CD4-positive, CD25-positive, alpha-beta regulatory T cell (primary cell): Measurements from ENCODE around the gene OR6P1. TPM values are rescaled to one million over a fixed set of nuclear protein-coding genes. Genes with fewer than 3 reads are reported as not detected.

Experiments
- ATAC-seq, 2 donors: fragments of 150-1000 bp; cut with Tn5 transposase; one replicate each; pipeline ENCODE4 v1.10.0; 2021; ENCODE audit warnings: low read depth in 2 of 2, moderate number of reproducible peaks in 2 of 2, moderate library complexity in 1 of 2
- DNase-seq, 3 donors: peaks; one replicate each; pipeline versions ENCODE4 v3.0.0 to v3.0.0-alpha.2; 2012 to 2022; ENCODE audit warnings: mixed read lengths in 1 of 3
- H3K27ac ChIP-seq: one replicate; pipeline ENCODE4 v1.7.0; 2013; ENCODE audit warnings: mild to moderate bottlenecking, low read length; ENCODE audit not compliant: insufficient read depth, poor library complexity, severe bottlenecking
- H3K27me3 ChIP-seq: one replicate; pipeline ENCODE4 v1.7.0; 2013; ENCODE audit warnings: low read length; ENCODE audit not compliant: control insufficient read depth, insufficient read depth
- H3K36me3 ChIP-seq: one replicate; pipeline ENCODE4 v1.7.0; 2013; ENCODE audit warnings: mild to moderate bottlenecking, low read length, moderate library complexity; ENCODE audit not compliant: control insufficient read depth, insufficient read depth
- H3K4me1 ChIP-seq: 2 replicates; pipeline ENCODE4 v1.7.0; 2013; ENCODE audit warnings: mild to moderate bottlenecking, low read length; ENCODE audit not compliant: insufficient read depth, control insufficient read depth, poor library complexity, severe bottlenecking
- H3K4me3 ChIP-seq: one replicate; pipeline ENCODE4 v1.7.0; 2013; ENCODE audit warnings: low read depth, mild to moderate bottlenecking, low read length, moderate library complexity
- H3K9me3 ChIP-seq, 2 experiments: 1 replicate in 1 of 2; 2 replicates in 1 of 2; pipeline ENCODE4 v1.7.0; 2013; ENCODE audit warnings: low read length in 2 of 2, mild to moderate bottlenecking in 1 of 2, moderate library complexity in 1 of 2; ENCODE audit not compliant: control insufficient read depth in 2 of 2
- H3K27ac Mint-ChIP-seq, 3 donors: one replicate each; pipeline ENCODE4 v1.8.0; 2020 to 2022; ENCODE audit warnings: mild to moderate bottlenecking in 3 of 3, mixed read lengths in 3 of 3, moderate library complexity in 2 of 3
- H3K27me3 Mint-ChIP-seq: one replicate; pipeline ENCODE4 v1.8.0; 2022; ENCODE audit warnings: mild to moderate bottlenecking, mixed read lengths
- H3K36me3 Mint-ChIP-seq: one replicate; pipeline ENCODE4 v1.8.0; 2020; ENCODE audit warnings: mixed read lengths
- H3K4me1 Mint-ChIP-seq, 4 donors: one replicate each; pipeline ENCODE4 v1.8.0; 2020 to 2022; ENCODE audit warnings: mixed read lengths in 4 of 4, mild to moderate bottlenecking in 1 of 4
- H3K4me3 Mint-ChIP-seq, 4 donors: one replicate each; pipeline ENCODE4 v1.8.0; 2020 to 2022; ENCODE audit warnings: mild to moderate bottlenecking in 4 of 4, mixed read lengths in 4 of 4, moderate library complexity in 3 of 4
- H3K9me3 Mint-ChIP-seq, 7 donors: one replicate each; pipeline ENCODE4 v1.8.0; 2020 to 2022; ENCODE audit warnings: mixed read lengths in 7 of 7, mild to moderate bottlenecking in 3 of 7, moderate library complexity in 2 of 7
- polyA plus RNA-seq, 4 donors: library from polyadenylated mRNA; unstranded; fragments of 300-500 nt; fragmentation: Illumina TruSeq; gene quantifications; one replicate each; pipeline ENCODE4 v1.2.3, GENCODE V29; 2021
- total RNA-seq: library from RNA; stranded (reverse); gene quantifications from one replicate; pipeline ENCODE4 v1.2.3, GENCODE V29; 2022

Gene OR6P1, protein sequence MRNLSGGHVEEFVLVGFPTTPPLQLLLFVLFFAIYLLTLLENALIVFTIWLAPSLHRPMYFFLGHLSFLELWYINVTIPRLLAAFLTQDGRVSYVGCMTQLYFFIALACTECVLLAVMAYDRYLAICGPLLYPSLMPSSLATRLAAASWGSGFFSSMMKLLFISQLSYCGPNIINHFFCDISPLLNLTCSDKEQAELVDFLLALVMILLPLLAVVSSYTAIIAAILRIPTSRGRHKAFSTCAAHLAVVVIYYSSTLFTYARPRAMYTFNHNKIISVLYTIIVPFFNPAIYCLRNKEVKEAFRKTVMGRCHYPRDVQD
- not detected for total RNA-seq
- not detected for polyA plus RNA-seq

DNA sequence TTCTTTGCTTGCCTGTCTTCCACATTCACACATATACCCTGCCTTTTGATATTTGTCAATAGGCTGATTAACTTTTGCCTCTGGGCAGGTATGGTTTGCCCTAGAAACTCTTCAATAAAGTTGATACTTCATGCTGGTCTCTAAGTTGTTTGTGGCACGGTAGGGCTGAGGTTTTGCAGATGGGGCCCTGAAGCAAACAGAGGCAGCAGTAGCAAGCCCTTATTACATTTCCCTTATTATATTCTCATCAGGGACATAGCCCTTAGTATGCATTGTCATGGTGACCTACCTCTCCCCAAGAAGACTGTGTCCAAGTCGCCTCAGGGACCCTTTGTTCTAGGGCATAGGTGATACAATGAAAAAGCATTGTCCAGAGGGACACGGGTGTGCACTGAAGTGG lies at the start of gene OR6P1:
Gene OR6P1 (minus strand): TSS at position 101 of the 400 bp plus-strand sequence. CDS start 6,976 bp downstream, outside the sequence.
- Mint-ChIP-seq H3K27me3 (peaks cover 6% of the 10 kb centered on the region), H3K4me1 (no peaks in the 10 kb centered on the region), H3K9me3 (peaks cover 0 to 5% (median 2%) of the 10 kb centered on the region in 7 donors), H3K4me3 (no peak within 1 kb of the TSS), H3K36me3 (no peaks in the 10 kb centered on the region), H3K27ac (no peak within 1 kb of the TSS)
- H3K27ac ChIP-seq, result no peak within 1 kb of the TSS
- DNase-seq (no peak), ATAC-seq (no peak)
- H3K27me3 ChIP-seq, result peaks cover 10% of the 10 kb centered on the region
- no peaks in the 10 kb centered on the region for H3K4me1 ChIP-seq
- no peaks in the 10 kb centered on the region for H3K36me3 ChIP-seq
- H3K9me3 ChIP-seq, result no peaks in the 10 kb centered on the region
- H3K4me3 ChIP-seq, result no peak within 1 kb of the TSS

DNA sequence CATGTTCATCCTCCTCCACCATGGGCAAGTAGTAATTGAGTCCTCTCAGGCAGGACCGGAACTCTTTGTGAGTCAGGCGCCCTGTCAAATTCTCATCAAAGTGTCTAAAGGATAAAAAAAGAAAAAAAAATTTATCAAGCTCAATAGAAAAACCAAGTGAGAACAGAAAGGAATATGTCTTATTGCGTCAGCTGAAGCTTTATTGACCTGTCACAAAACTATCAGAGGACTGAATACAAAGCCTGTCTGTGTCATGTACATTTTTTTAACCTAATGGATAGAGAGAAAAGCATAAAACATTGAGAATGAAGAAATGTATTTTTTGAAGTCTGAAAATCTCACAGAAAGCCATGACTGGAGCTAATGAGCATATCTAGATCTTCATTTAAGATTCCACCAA lies 43.4 kb upstream of the OR6P1 start:
- H3K9me3 ChIP-seq, result no peaks in the 10 kb centered on the region
- Mint-ChIP-seq H3K27ac (no peak overlapping the region), H3K36me3 (no peaks in the 10 kb centered on the region), H3K9me3 (no peaks in the 10 kb centered on the region), H3K27me3 (peaks cover 23% of the 10 kb centered on the region), H3K4me1 (peaks cover 0 to 2% (median 0%) of the 10 kb centered on the region in 4 donors), H3K4me3 (no peak overlapping the region)
- DNase-seq (no peak), ATAC-seq (no peak)
- no peaks in the 10 kb centered on the region for H3K36me3 ChIP-seq
- H3K4me1 ChIP-seq, result no peaks in the 10 kb centered on the region
- H3K4me3 ChIP-seq, result no peak overlapping the region
- peaks cover 5% of the 10 kb centered on the region for H3K27me3 ChIP-seq
- no peak overlapping the region for H3K27ac ChIP-seq

DNA sequence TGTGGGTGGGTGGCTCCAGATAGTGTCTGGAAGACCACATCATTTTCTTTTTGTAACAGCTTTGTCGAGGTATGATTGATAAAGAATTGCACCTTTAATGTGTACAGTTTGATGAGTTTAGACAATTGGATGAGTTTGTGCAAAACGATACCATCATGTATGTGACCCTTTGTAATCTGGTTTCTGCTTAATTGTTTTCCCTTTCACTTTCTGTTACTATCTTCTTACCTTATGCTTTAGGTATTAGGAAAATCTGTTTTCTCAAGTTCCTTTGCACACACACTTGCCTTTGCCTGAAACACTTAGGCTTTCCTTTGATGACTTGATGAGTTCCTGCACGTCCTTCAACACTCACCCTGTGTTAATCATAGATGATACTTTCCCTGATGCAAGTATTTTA lies 41.5 kb upstream of the OR6P1 start:
- Mint-ChIP-seq H3K36me3 (no peaks in the 10 kb centered on the region), H3K27me3 (peaks cover 18% of the 10 kb centered on the region), H3K27ac (peak overlapping the region in 1 of 3 donors; percentile 57), H3K4me1 (peaks cover 0 to 2% (median 0%) of the 10 kb centered on the region in 4 donors), H3K9me3 (no peaks in the 10 kb centered on the region), H3K4me3 (no peak overlapping the region)
- Histone ChIP-seq H3K36me3 (no peaks in the 10 kb centered on the region), H3K27me3 (peaks cover 2% of the 10 kb centered on the region), H3K9me3 (no peaks in the 10 kb centered on the region), H3K27ac (no peak overlapping the region), H3K4me1 (no peaks in the 10 kb centered on the region), H3K4me3 (no peak overlapping the region)
- ATAC-seq, result no peak
- DNase-seq, result no peak

DNA sequence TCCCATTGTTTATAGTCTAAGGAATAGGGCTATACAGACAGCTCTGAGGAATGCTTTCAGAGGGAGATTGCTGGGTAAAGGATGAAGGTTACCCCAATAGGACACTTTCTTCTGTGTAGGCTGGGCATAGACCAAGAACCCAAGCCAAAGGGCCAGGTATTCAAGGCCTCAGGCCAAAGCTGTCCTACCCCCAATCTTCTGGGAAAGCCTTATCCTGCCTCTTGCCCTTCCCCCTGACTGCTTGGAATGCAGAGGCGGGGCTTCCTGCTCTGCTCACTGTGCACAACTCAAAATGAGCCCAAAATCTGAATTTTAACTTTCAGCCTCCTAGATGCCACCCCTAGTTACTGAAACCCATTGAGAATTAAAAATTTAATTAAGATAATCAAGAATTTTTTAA lies 36.9 kb upstream of the OR6P1 start:
- no peak overlapping the region for H3K4me3 Mint-ChIP-seq
- H3K36me3 Mint-ChIP-seq, result no peaks in the 10 kb centered on the region
- no peak for ATAC-seq
- H3K4me1 Mint-ChIP-seq, result peaks cover 0 to 2% (median 0%) of the 10 kb centered on the region in 4 donors
- peaks cover 0 to 1% (median 0%) of the 10 kb centered on the region in 7 donors for H3K9me3 Mint-ChIP-seq
- H3K4me1 ChIP-seq, result no peaks in the 10 kb centered on the region
- no peaks in the 10 kb centered on the region for H3K36me3 ChIP-seq
- H3K4me3 ChIP-seq, result no peak overlapping the region
- peaks cover 9% of the 10 kb centered on the region for H3K27me3 Mint-ChIP-seq
- peaks cover 5% of the 10 kb centered on the region for H3K27me3 ChIP-seq
- no peaks in the 10 kb centered on the region for H3K9me3 ChIP-seq
- no peak overlapping the region for H3K27ac Mint-ChIP-seq
- DNase-seq, result no peak
- H3K27ac ChIP-seq, result no peak overlapping the region

DNA sequence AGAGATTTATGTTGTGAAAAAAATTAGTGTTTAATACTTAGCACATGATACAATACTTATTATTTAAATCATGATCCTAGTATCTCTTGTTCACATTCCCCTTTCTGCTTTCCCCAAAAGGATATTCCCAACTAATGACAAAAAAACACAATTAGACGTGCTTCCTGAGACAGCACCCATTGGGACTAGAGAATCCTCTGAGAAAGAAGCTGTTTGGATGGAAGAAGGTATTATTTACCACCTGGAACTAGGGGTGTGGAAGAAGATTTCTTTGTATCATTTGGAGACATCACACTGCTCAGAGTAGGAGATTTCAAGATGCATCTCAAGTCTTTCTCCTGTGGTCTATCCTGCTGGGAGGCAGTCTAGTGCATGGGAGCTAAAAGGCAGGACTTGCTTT lies 34.6 kb upstream of the OR6P1 start, which contains the start of gene OR10Z1:
Gene OR10Z1 (plus strand): TSS at position 301 of the 400 bp plus-strand sequence. CDS start 1,171 bp downstream, outside the sequence.
- Mint-ChIP-seq H3K27me3 (peaks cover 12% of the 10 kb centered on the region), H3K4me3 (no peak within 1 kb of the TSS), H3K4me1 (no peaks in the 10 kb centered on the region), H3K27ac (peak within 1 kb of the TSS in 1 of 3 donors; percentile 57), H3K9me3 (peaks cover 0 to 1% (median 0%) of the 10 kb centered on the region in 7 donors), H3K36me3 (no peaks in the 10 kb centered on the region)
- ATAC-seq (no peak), DNase-seq (no peak)
- no peak within 1 kb of the TSS for H3K4me3 ChIP-seq
- H3K27ac ChIP-seq, result no peak within 1 kb of the TSS
- H3K9me3 ChIP-seq, result no peaks in the 10 kb centered on the region
- H3K36me3 ChIP-seq, result no peaks in the 10 kb centered on the region
- H3K27me3 ChIP-seq, result peaks cover 5% of the 10 kb centered on the region
- H3K4me1 ChIP-seq, result no peaks in the 10 kb centered on the region

DNA sequence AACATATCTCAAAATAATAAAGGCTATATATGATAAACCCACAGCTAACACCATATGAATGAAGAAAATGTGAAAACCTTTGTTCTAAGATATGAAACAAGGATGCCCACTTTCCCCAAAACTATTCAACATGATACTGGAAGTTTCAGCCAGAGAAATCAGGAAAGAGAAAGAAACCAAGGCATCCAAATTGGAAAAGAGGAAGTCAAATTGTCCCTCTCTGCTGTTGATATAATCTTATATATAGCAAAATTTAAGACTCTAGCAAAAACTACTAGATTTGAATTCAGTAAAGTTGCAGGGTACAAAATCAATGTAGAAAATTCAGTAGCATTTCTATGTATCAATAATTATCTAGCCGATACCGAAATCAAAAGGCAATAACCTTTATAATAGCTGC lies 30.4 kb upstream of the OR6P1 start:
- Histone ChIP-seq H3K4me1 (no peaks in the 10 kb centered on the region), H3K36me3 (no peaks in the 10 kb centered on the region), H3K4me3 (no peak overlapping the region), H3K27me3 (peaks cover 11% of the 10 kb centered on the region), H3K27ac (no peak overlapping the region), H3K9me3 (peaks cover 21 to 28% of the 10 kb centered on the region in 2 experiments)
- Mint-ChIP-seq H3K27ac (no peak overlapping the region), H3K36me3 (no peaks in the 10 kb centered on the region), H3K4me3 (no peak overlapping the region), H3K4me1 (no peaks in the 10 kb centered on the region), H3K27me3 (peaks cover 5% of the 10 kb centered on the region), H3K9me3 (peaks cover 2 to 25% (median 6%) of the 10 kb centered on the region in 7 donors)
- DNase-seq (no peak), ATAC-seq (no peak)

DNA sequence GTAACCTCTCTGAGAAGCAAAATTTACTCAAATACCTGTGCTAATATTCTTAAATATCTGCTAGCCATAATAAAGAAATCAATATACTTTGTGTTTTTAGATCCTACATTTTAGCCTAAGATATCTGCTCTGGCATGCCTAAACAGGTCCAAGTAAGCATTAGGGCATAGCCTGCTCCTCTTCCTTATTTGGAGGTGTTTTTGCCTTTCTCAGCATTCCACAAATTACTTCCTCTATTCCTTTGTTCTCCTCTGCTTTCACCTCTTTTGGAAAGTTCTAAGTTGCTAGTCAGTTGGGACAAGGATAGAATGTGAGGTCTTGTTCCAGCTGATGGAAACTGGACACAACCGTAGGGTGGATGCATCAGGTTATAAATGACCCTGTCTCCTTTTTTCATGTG lies 16.6 kb upstream of the OR6P1 start:
- DNase-seq, result no peak
- no peak overlapping the region for H3K4me3 ChIP-seq
- peaks cover 0 to 7% (median 2%) of the 10 kb centered on the region in 7 donors for H3K9me3 Mint-ChIP-seq
- H3K4me3 Mint-ChIP-seq, result no peak overlapping the region
- H3K4me1 Mint-ChIP-seq, result no peaks in the 10 kb centered on the region
- H3K27me3 Mint-ChIP-seq, result peaks cover 5% of the 10 kb centered on the region
- peaks cover 6% of the 10 kb centered on the region in 2 experiments for H3K9me3 ChIP-seq
- H3K4me1 ChIP-seq, result no peaks in the 10 kb centered on the region
- no peaks in the 10 kb centered on the region for H3K36me3 Mint-ChIP-seq
- no peaks in the 10 kb centered on the region for H3K27me3 ChIP-seq
- ATAC-seq, result no peak
- H3K27ac ChIP-seq, result no peak overlapping the region
- no peaks in the 10 kb centered on the region for H3K36me3 ChIP-seq
- H3K27ac Mint-ChIP-seq, result no peak overlapping the region

DNA sequence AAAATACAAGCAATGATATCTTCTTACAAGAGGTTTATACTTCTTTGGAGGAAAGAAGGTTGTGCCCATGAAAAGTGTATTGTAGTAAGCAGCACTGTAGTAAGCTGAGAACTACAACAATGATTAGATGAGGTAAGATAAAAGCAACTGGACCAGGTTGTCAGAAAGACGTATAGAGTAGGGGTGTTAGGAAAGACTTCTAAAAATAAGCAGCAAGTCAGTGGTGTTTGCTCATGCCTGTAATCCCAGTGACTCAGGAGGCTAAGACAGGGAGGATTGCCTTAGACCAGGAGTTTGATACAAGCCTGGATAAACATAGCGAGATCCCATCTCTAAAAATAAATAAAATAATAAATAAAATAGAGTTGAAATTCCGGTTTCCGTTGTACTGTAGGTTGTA lies 13.6 kb upstream of the OR6P1 start:
- DNase-seq (no peak), ATAC-seq (no peak)
- H3K4me1 ChIP-seq, result no peaks in the 10 kb centered on the region
- Mint-ChIP-seq H3K4me3 (no peak overlapping the region), H3K27ac (no peak overlapping the region), H3K9me3 (peaks cover 0 to 7% (median 1%) of the 10 kb centered on the region in 7 donors), H3K27me3 (peaks cover 5% of the 10 kb centered on the region), H3K36me3 (no peaks in the 10 kb centered on the region), H3K4me1 (no peaks in the 10 kb centered on the region)
- H3K4me3 ChIP-seq, result no peak overlapping the region
- H3K9me3 ChIP-seq, result peaks cover 6% of the 10 kb centered on the region in 2 experiments
- no peaks in the 10 kb centered on the region for H3K27me3 ChIP-seq
- no peaks in the 10 kb centered on the region for H3K36me3 ChIP-seq
- H3K27ac ChIP-seq, result no peak overlapping the region
